ENCODE results near the gene ICAM2.

ICAM2 gene

DNA sequence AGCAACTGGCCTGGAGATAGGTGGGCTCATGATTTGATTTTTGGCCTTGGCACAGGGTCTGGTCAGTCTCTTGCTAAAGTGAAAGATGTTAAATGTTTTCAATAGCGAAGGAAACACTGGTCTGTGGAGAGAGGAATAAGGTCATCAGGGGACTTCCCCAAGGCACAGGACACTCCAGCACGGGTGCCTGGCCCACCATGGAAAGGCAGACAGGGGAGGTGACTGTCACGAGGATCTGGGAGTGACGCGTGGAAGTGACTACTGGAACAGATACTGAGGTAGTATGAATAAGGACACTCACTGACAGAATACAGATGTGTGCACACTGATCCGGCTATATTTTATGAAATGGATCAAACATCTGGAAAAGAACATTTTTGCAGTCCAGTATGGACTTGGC, 16.7 kb upstream of the ICAM2 start:
- H3K27ac ChIP-seq, result peak overlapping the region; percentile 83

DNA sequence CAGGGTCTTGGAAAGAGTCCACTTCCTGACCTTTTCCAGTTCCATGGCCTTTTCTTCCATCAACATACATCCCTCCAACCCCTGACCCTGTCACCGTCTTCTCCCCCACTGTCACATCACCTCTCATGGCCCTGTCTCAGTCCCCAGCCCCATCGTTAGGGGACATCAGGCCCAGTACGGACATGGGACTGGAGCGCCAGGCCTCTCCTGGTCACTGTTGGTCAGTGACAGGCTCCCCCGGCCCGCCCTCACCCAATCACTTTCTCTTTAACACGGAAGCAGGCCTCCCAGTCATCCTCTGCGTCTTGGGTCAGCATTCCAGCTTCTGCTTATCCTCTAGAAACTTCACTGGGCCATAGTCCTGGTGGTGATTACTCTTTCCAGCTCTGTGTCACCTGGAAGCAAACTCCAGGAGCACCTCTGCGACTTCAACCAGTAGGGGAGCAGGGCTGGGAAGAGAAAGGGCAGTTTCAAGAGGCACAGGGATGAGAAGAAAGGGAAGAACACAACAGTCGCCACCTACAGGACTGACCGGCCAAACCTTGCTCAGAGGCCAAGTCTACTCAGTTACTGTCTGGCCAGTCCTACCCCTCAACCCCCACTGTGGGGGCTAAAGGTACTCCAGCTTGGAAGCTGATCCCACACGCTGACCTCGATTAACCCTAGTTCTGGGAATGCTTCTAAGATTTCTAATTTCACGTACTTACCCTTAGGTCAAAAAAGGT, 15.9 kb upstream of the ICAM2 start:
- H3K27ac ChIP-seq, result peak overlapping the region; percentile 83
- TF ChIP-seq, protein P1, sequence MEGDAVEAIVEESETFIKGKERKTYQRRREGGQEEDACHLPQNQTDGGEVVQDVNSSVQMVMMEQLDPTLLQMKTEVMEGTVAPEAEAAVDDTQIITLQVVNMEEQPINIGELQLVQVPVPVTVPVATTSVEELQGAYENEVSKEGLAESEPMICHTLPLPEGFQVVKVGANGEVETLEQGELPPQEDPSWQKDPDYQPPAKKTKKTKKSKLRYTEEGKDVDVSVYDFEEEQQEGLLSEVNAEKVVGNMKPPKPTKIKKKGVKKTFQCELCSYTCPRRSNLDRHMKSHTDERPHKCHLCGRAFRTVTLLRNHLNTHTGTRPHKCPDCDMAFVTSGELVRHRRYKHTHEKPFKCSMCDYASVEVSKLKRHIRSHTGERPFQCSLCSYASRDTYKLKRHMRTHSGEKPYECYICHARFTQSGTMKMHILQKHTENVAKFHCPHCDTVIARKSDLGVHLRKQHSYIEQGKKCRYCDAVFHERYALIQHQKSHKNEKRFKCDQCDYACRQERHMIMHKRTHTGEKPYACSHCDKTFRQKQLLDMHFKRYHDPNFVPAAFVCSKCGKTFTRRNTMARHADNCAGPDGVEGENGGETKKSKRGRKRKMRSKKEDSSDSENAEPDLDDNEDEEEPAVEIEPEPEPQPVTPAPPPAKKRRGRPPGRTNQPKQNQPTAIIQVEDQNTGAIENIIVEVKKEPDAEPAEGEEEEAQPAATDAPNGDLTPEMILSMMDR (IDR thresholded peaks at IDR 0.05), result no peak
- no peak for TF ChIP-seq ZFX (IDR thresholded peaks at IDR 0.05; ENCODE audit: borderline replicate concordance)

More for the DNA sequence above, 16.7 kb upstream of the ICAM2 start:
- TF ChIP-seq, protein P1 (IDR thresholded peaks at IDR 0.05), result no peak
- TF ChIP-seq ZFX (IDR thresholded peaks at IDR 0.05; ENCODE audit: borderline replicate concordance), result no peak

DNA sequence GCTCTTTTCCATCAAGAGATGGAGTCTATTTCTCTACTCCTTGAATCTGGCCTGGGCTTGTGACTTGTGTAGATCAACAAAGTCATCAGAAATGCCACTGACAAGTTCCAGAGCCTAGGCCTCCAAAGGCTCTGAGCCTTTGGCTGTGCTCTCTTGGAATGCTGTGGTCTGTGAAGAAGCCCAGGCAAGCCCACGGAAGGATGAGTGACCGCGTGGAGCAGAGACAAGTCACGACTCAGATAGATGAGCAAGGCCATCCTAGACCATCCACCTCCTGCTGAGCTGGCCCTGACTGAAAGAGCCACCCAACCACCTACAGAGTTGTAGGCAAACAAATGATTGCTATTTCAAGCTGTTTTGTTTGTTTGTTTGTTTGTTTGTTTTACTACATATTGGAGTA, 11.6 kb upstream of the ICAM2 start:
- H3K27ac ChIP-seq, result no peak overlapping the region

DNA sequence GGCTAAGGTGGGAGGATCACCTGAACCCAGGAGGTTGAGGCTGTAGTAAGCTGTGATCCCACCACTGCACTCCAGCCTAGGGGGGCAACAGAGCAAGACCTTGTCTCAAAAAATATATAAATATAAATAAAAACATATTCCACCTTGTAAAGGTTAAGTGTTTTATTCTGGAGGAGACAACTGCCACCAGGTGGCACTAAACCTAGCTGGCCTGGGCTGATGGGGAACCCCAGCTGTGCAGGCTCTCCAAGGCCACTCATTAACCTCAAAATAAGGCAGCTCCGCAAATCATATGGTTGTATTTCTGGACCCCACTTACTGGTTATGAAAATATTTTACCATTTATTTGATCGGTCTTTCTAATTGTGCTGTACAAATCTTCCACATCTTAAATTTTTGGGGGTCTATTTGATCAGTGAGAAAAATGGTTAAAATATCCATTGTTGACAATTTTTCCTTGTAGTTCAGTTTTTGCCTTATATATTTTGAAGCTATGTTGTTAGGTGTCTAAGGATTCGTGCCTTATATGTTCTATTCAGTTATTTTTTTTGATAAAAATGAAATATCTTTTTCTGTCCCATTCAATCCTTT, 8.5 kb upstream of the ICAM2 start:
- H3K27ac ChIP-seq, result no peak overlapping the region

More for the DNA sequence above, 11.6 kb upstream of the ICAM2 start:
- TF ChIP-seq, protein P1 (IDR thresholded peaks at IDR 0.05), result no peak
- TF ChIP-seq ZFX (IDR thresholded peaks at IDR 0.05; ENCODE audit: borderline replicate concordance), result no peak

DNA sequence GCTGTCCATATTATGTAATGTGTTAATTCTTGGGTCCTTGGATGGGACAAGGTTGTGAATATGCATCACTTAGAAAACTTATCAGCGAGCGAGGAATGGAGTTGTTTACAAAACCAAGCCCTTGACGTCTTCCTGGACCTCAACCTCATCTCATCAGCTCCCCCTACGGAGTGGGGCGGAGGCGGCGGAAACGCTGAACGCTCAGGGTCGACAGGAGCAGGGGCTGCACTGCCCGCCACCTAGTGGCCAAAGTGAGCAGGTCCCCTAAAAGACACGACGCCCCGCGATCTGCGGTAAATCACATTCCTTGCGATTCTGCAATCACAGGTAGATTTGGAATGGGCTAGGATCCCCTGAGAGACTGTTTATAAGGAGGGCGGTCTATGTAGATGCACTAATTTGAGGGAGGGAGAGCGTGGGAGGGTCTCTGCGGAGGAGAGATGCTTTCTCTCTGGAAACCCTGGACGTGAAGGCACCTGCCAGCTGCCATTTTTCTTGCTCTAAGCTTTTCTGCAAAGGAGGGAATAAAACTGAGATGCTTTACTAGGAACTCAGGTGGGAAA, 5.4 kb upstream of the ICAM2 start:
- TF ChIP-seq, protein P1 (IDR thresholded peaks at IDR 0.05), result peak; percentile 97
- no peak for TF ChIP-seq ZFX (IDR thresholded peaks at IDR 0.05; ENCODE audit: borderline replicate concordance)
- H3K27ac ChIP-seq, result no peak overlapping the region

More for the DNA sequence above, 8.5 kb upstream of the ICAM2 start:
- TF ChIP-seq, protein P1 (IDR thresholded peaks at IDR 0.05), result peak; percentile 91
- no peak for TF ChIP-seq ZFX (IDR thresholded peaks at IDR 0.05; ENCODE audit: borderline replicate concordance)

DNA sequence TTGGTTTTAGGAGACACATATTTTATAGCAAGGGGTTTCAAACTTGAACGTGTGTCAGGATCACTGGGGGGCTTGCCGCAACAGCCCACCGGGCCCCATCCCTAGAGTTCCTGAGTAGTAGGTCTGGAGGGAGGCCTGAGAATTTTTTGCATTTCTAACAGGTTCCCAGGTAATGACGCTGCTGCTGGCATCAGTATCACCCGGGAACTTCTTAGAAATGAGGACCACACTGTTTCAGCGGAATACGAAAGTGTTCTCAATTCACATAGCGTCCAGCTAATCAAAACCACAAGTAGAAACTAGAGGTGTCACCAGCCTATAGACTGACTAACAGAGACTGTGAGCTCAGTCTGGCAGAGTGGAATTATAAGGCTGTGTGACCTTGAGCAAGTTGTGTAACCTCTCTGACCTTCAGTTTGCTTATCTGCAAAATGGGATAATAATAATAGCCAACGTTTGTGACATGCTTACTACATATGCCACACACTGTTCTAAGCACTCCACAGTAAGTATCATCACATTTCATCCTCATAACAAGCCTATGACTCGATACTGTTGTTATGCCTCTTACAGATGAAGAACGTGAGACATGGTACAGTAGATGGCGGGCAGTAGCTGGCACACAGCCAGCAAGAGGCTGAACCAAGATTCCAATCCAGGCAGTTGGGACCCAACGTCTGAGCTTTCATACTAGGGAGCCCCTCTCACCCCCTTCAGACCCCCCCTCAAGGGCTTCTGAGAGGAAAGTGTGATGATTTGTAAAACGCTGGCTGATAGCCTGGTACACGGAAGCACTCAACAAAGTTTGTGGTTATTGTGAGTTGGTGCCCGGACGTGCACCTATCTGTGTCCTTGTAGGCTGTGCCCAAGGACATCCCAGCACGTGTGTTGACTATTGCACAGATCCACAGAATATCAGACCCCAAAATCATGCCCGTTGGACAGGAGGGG, 4.6 kb upstream of the ICAM2 start:
- TF ChIP-seq ZFX (IDR thresholded peaks at IDR 0.05; ENCODE audit: borderline replicate concordance), result no peak
- TF ChIP-seq, protein P1 (IDR thresholded peaks at IDR 0.05), result no peak
- no peak overlapping the region for H3K27ac ChIP-seq

Data from 22Rv1 (cell line).